SK-N-MC (cell line): ENCODE data around the gene AMOT.

Experiments used
- EZH2 ChIP-seq: fragments of 200-600 bp; sonication (generic); IDR thresholded peaks from one replicate; pipeline ENCODE4 v1.6.1; 2017; ENCODE audit warnings: antibody characterized with exemption
- POLR2AphosphoS5 ChIP-seq: IDR thresholded peaks from 2 replicates; pipeline ENCODE4 v1.6.1; 2012; ENCODE audit warnings: mild to moderate bottlenecking, low read depth, low read length, borderline replicate concordance

DNA sequence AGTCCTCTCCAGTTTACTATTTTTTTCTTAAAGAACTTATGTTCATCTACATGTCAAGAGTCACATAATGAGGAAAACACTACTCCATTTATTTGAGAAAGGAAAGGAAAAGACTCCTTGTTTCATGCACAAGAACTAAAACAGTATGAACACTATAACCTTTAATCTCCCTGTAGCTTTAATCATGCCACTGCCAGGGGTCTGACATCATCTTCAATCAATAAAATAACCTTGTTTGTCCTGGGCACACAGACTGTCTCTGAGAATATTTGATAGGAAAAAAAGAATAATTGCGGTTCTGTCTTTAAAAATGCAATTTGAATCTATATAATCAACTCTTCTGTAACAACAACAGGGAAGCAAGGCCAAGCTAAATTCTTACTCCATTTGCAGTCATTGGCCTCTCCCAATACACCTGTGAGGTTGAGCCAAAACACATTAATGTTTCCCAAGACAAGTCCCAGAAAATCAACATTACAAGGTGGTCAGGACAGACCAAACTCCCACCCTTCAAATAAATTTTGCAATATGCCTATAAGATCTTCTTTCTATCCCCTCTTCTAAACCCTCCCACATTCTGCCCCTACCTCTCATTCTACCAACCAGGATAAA is 13.2 kb downstream of the AMOT start:
- TF ChIP-seq POLR2AphosphoS5: no peak
- TF ChIP-seq EZH2: no peak
